ENCODE results near the gene SRPK2. TPM values are rescaled to one million over a fixed set of nuclear protein-coding genes. Genes with fewer than 3 reads are reported as not detected.
"Not testable (repeated sequence)": the region's sequence is repeated elsewhere in the genome, so short reads cannot be mapped to it uniquely, and the experiment has no call there.

Gene SRPK2
- total and polyA plus RNA-seq, 8 donors, result 7.6 to 109 (median 24.4) TPM

DNA sequence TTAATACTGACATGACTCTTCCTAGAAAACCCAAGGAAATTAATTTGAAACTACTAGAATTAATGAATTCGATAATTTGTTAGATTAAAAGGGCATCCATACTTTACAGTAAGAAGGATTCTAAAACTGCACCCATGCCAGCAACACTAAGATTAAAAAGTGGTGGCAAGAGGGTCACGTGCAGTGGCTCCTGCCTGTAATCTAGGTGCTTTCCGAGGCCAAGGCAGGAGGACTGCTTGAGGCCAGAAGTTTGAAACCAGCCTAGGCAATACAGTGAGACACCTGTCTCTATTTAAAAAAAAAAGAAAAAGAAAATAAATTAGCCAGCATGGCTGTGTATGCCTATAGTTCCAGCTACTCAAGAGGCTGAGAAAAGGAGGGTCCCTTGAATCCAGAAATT lies 58.2 kb downstream of the SRPK2 start:
- 82 to 90% (median 82%) methylated on average over 3 of the region's 3 CpGs for WGBS, 5 donors
- Histone ChIP-seq H3K36me3 (no peaks in the 10 kb centered on the region), H3K27ac (no peak overlapping the region), H3K4me1 (peaks cover 0 to 36% (median 0%) of the 10 kb centered on the region in 4 donors), H3K4me3 (no peak overlapping the region), H3K9me3 (no peaks in the 10 kb centered on the region), H3K27me3 (no peaks in the 10 kb centered on the region)
- no peak for DNase-seq
- TF ChIP-seq EP300 (IDR thresholded peaks at IDR 0.05), result no peak
- TF ChIP-seq POLR2A (IDR thresholded peaks at IDR 0.05), result no peak
- TF ChIP-seq POLR2AphosphoS5 (IDR thresholded peaks at IDR 0.05), result no peak
- TF ChIP-seq, protein P1, sequence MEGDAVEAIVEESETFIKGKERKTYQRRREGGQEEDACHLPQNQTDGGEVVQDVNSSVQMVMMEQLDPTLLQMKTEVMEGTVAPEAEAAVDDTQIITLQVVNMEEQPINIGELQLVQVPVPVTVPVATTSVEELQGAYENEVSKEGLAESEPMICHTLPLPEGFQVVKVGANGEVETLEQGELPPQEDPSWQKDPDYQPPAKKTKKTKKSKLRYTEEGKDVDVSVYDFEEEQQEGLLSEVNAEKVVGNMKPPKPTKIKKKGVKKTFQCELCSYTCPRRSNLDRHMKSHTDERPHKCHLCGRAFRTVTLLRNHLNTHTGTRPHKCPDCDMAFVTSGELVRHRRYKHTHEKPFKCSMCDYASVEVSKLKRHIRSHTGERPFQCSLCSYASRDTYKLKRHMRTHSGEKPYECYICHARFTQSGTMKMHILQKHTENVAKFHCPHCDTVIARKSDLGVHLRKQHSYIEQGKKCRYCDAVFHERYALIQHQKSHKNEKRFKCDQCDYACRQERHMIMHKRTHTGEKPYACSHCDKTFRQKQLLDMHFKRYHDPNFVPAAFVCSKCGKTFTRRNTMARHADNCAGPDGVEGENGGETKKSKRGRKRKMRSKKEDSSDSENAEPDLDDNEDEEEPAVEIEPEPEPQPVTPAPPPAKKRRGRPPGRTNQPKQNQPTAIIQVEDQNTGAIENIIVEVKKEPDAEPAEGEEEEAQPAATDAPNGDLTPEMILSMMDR (IDR thresholded peaks at IDR 0.05), result no peak
- intact Hi-C loops (cut with DNase I; ENCODE audit: low total_unique reads), result no loop called here

GRCh38 chr7:105327201-105327600 lies 61.5 kb downstream of the SRPK2 start:
- Histone ChIP-seq H3K4me1 (peaks cover 0 to 45% (median 4%) of the 10 kb centered on the region in 4 donors), H3K4me3 (no peak overlapping the region), H3K27me3 (no peaks in the 10 kb centered on the region), H3K27ac (no peak overlapping the region), H3K9me3 (no peaks in the 10 kb centered on the region), H3K36me3 (no peaks in the 10 kb centered on the region)
- 66 to 84% (median 74%) methylated on average over 1 of the region's 1 CpG for WGBS, 5 donors
- no peak for DNase-seq
- TF ChIP-seq POLR2A (IDR thresholded peaks at IDR 0.05) (no peak), EP300 (IDR thresholded peaks at IDR 0.05) (no peak), POLR2AphosphoS5 (IDR thresholded peaks at IDR 0.05) (no peak)
- TF ChIP-seq, protein P1 (IDR thresholded peaks at IDR 0.05), result no peak
- intact Hi-C loops (cut with DNase I; ENCODE audit: low total_unique reads), result no loop called here

DNA sequence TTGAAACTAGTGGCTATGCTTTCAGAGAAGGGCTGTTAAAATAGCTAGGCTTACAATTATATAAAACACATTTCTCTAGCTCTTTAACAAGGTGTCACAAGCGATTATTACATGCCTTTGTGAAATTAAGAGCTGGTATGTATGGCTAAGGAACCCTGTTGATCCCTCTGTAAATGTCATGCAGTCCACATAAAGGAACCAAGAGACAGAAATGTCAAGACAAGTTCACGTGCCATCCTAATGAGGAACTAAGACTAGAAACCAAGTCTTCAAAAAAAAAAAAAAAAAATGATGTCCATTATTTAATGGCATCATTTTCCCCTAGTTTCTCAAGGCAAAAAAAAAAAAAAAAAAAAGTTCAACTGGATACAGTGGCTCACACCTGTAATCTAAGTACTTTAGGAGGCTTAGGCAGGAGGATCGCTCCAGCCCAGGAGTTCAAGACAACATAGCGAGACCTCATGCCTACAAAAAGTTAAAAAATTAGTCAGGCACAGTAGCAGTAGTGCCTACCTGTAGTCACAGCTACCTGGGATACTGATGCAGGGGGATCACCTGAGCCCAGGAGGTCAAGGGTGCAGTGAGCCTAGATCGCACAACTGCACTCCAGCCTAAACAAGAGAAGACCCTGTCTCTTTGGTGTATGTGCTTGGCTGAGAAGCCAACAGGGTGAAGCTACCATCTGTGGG lies 63.4 kb downstream of the SRPK2 start:
- no peaks in the 10 kb centered on the region for H3K36me3 ChIP-seq
- no peak for DNase-seq
- H3K4me3 ChIP-seq, result no peak overlapping the region
- intact Hi-C loops (cut with DNase I; ENCODE audit: low total_unique reads), result no loop called here
- H3K4me1 ChIP-seq, result peaks cover 0 to 28% (median 4%) of the 10 kb centered on the region in 4 donors
- H3K27ac ChIP-seq, result no peak overlapping the region
- 93 to 94% (median 94%) methylated on average over 5 of the region's 5 CpGs for WGBS, 5 donors
- no peaks in the 10 kb centered on the region for H3K27me3 ChIP-seq
- H3K9me3 ChIP-seq, result no peaks in the 10 kb centered on the region
- TF ChIP-seq, protein P1 (IDR thresholded peaks at IDR 0.05), result no peak
- TF ChIP-seq POLR2A (IDR thresholded peaks at IDR 0.05), result no peak
- TF ChIP-seq POLR2AphosphoS5 (IDR thresholded peaks at IDR 0.05), result no peak
- TF ChIP-seq EP300 (IDR thresholded peaks at IDR 0.05), result no peak

GRCh38 chr7:105324606-105325005 lies 64.1 kb downstream of the SRPK2 start:
- H3K27me3 ChIP-seq; intact Hi-C loops (cut with DNase I; ENCODE audit: low total_unique reads); H3K36me3 ChIP-seq; DNase-seq; H3K9me3 ChIP-seq; H3K4me3 ChIP-seq; H3K27ac ChIP-seq: not testable (repeated sequence)
- 95 to 97% (median 96%) methylated on average over 8 of the region's 8 CpGs for WGBS, 5 donors
- H3K4me1 ChIP-seq, result peaks cover 0 to 26% (median 4%) of the 10 kb centered on the region in 4 donors

GRCh38 chr7:105323366-105323765 lies 65.4 kb downstream of the SRPK2 start:
- H3K4me1 ChIP-seq, result peaks cover 0 to 28% (median 4%) of the 10 kb centered on the region in 4 donors
- intact Hi-C loops (cut with DNase I; ENCODE audit: low total_unique reads), result no loop called here
- H3K9me3 ChIP-seq, result no peaks in the 10 kb centered on the region
- TF ChIP-seq, protein P1 (IDR thresholded peaks at IDR 0.05), result no peak
- H3K36me3 ChIP-seq, result no peaks in the 10 kb centered on the region
- H3K27me3 ChIP-seq, result no peaks in the 10 kb centered on the region
- no peak overlapping the region for H3K4me3 ChIP-seq
- WGBS, 5 donors, result 51 to 70% (median 55%) methylated on average over 1 of the region's 1 CpG
- H3K27ac ChIP-seq, result no peak overlapping the region
- no peak for DNase-seq
